Stimulated activated CD8-positive, alpha-beta memory T cell treated with anti-CD3 and anti-CD28 coated beads, Interleukin-4, amount 100 ng/mL, for 1 hour (primary cell): ENCODE measurements around the gene FIGN.

ENCODE experiments used
- DNase-seq, 2 donors: peaks; one replicate each; pipeline ENCODE4 v3.0.0-alpha.2; 2020; ENCODE audit warnings: low read depth in 2 of 2, low spot score in 1 of 2

Gene FIGN

DNA sequence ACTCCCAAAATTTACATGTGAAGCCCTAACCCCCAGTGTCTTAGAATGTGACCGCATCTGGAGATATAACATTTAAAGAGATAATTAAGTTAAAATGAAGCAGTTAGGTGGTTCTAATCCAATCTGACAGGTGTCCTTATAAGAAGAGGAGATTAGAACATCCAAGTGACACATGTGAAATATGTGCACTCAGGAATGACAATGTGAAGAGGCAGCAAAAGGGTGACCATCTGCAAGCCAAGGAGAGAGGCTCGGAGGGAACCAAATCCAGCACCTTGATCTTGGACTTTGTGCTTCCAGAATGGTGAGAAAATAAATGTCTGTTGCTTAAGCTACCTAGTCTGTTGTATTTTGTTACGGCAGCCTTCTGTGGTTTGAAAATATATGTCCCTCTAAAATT is 165.4 kb downstream of the FIGN start:
- no peak for DNase-seq

DNA sequence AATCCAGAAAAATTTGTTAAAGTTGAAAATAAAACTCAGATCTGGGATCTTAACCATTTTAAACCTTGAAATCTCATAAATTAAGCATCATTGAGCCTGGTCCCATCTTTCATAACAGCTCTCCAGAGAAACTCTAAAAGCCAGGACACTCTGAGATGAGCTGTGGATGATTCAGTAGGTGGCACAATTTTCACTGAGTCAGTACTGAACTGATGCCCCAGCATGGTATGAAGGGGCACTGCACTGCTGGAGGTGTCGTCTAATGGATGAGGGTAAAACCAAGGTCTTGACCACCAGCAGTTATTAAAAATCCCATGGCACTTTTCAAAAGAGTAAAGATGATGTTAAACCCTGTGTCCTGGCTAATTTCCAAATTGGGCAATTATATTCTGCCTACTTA is 170.6 kb downstream of the FIGN start:
- no peak for DNase-seq

DNA sequence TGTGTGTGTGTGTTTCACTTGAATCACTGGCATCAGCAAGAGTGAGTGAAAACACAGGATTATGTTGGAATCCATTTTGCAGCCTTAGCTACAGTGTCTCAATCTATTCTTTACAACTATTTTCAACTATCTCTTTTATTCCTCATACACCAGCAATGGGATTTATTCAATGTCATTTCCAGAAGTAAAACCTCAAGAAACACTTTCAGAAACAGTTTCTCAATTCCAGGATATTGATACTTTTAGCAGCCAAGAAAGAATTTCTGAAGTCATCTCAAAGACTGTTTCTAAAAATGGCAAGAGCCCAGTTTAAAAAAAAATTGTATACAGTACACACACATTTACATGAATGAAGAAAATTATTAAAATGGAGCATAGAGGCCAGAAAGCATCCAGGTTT is 171.6 kb downstream of the FIGN start:
- no peak for DNase-seq

GRCh38 chr2:163563336-163563735 is 172.5 kb downstream of the FIGN start:
- no peak for DNase-seq

GRCh38 chr2:163558251-163559021 is 177.4 kb downstream of the FIGN start:
- DNase-seq, result no peak

GRCh38 chr2:163556511-163556910 is 179.3 kb downstream of the FIGN start:
- no peak for DNase-seq

- no peak for DNase-seq
Observed at GRCh38 chr2:163554864-163555263, 180.9 kb downstream of the FIGN start.

- no peak for DNase-seq
Observed at GRCh38 chr2:163553601-163554000, 182.2 kb downstream of the FIGN start.

GRCh38 chr2:163552758-163553157 is 183.1 kb downstream of the FIGN start:
- DNase-seq, result no peak

DNA sequence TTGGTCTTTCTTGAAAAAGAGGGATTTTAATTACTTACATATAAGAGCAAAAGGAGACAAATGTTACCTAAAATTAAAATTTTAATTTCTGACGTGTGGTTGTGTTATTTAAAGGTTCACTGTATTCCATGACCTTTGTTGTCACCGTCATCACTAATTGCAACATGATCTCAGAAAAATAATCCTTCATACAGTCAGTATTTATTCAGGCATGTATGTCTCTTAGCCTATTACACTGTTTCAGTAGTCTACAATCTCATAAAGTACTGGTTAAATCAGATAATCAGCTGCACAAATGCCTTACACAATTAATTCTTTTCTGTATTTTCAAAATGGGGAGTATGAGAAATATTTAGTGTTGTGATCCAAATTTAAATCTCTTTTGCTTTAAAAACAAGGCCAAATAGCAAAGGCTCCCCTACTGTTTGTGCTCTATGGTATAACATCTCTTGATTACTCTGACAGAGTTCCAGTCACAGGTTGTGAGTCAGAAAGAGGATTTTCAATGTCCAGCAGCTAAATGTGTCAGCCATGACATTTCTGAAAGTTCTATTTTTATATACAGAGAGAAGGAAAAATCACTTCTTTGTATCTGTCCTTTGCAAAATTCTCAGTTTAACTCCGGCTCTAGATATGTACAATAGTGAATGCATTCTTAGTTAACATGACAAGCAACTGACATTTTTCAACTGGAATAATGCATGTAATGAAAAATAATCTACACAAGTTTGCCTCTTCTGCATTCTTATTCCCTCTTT is 184.0 kb downstream of the FIGN start:
- no peak for DNase-seq

- no peak for DNase-seq
Observed at GRCh38 chr2:163548970-163549369, 186.8 kb downstream of the FIGN start.
